ENCODE data around the gene SIGLEC14. TPM values are rescaled to one million over a fixed set of nuclear protein-coding genes. Genes with fewer than 3 reads are reported as not detected.
"Not testable (repeated sequence)": the region's sequence is repeated elsewhere in the genome, so short reads cannot be mapped to it uniquely, and the experiment has no call there.

Gene SIGLEC14, protein sequence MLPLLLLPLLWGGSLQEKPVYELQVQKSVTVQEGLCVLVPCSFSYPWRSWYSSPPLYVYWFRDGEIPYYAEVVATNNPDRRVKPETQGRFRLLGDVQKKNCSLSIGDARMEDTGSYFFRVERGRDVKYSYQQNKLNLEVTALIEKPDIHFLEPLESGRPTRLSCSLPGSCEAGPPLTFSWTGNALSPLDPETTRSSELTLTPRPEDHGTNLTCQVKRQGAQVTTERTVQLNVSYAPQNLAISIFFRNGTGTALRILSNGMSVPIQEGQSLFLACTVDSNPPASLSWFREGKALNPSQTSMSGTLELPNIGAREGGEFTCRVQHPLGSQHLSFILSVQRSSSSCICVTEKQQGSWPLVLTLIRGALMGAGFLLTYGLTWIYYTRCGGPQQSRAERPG
- total RNA-seq (not detected in 2 replicates), polyA plus RNA-seq (not detected in 2 replicates), polyA minus RNA-seq (ENCODE audit: low replicate concordance) (not detected in 2 replicates)
- polyA plus RNA-seq (2012), result not detected in 2 replicates

DNA sequence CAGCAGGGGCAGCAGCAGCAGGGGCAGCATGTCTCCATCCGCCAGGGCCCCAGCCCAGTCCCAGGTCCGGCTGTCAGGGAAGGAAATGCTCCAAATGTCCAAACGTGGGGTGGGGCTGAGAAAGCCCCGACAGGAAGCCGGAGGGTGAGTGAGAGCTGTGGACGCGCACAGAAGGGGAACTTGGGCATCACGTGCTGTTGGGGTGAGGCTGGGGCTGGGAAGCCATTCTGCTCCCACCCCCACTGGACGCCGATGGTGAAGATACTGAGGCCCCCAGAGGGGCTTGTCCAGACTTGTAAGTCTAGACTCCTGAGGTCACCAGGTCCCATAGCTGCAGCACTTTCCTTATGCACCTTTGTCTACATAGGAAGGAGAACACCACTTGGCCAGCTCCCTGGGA is at the start of gene SIGLEC14:
SIGLEC14 (minus strand) TSS at position 96 of the 400 bp plus-strand sequence; CDS start at position 30, 66 bp downstream.
- H3K27ac ChIP-seq (ENCODE audit: insufficient read depth, low read length); H3K4me3 ChIP-seq (replicated peaks in 1 of 4; ENCODE audit: control extremely low read depth in 1 of 4, insufficient read depth in 1 of 4, low read depth in 3 of 4, low read length in 4 of 4); H3K4me2 ChIP-seq (ENCODE audit: extremely low read depth, insufficient read depth, low read length); H2AFZ ChIP-seq (ENCODE audit: low read length); H3K79me2 ChIP-seq (ENCODE audit: control insufficient read depth, insufficient read depth, low read length); DNase-seq (ENCODE audit: low read depth in 2 of 2); H3K36me3 ChIP-seq (ENCODE audit: control insufficient read depth, insufficient read depth, low read length); H3K27me3 ChIP-seq (ENCODE audit: control insufficient read depth, insufficient read depth, low read length); H3K9ac ChIP-seq (ENCODE audit: insufficient read depth, low read length); H3K4me1 ChIP-seq (ENCODE audit: control insufficient read depth, extremely low read depth, insufficient read depth, low read length); H4K20me1 ChIP-seq (ENCODE audit: control insufficient read depth, extremely low read depth, insufficient read depth, low read length); H3K9me3 ChIP-seq (ENCODE audit: control insufficient read depth, insufficient read depth, low read depth, low read length): not testable (repeated sequence)

DNA sequence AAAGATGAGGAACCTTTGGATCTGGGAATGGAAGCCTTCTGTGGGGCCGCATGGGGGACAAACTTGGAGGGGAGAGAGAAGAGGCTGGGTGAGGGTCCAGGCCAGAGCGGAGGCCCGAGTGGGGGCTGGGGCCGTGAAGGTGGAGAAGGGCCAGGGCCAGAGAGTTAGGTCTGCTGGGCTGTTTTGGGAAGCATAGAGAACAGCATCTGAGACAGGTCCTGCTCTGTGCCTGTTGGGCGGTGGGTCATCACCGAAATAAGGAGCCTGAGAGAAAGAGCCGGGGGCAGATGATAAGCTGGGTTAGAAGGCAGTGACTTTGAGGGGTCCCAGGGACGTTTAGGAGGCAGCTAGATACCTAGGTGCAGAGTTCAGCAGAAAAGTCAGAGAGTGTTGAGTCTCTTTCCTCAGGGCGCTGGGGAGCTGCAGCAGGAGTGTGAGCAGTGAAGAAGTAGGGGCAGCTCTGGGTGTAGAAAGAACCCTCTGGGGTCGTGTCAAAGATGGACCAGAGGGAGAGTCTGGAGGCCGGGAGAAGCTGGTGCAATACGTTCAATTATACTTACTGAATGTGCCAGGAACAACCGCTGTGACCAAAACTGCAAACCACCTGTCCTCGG is 49.2 kb upstream of the SIGLEC14 start:
- Histone ChIP-seq H3K27ac (ENCODE audit: insufficient read depth, low read length) (no peak overlapping the region), H3K9ac (ENCODE audit: insufficient read depth, low read length) (no peak overlapping the region), H4K20me1 (ENCODE audit: control insufficient read depth, extremely low read depth, insufficient read depth, low read length) (no peaks in the 10 kb centered on the region), H3K4me3 (replicated peaks in 1 of 4; ENCODE audit: control extremely low read depth in 1 of 4, insufficient read depth in 1 of 4, low read depth in 3 of 4, low read length in 4 of 4) (no peak overlapping the region), H3K4me1 (ENCODE audit: control insufficient read depth, extremely low read depth, insufficient read depth, low read length) (peaks cover 5% of the 10 kb centered on the region), H3K9me3 (ENCODE audit: control insufficient read depth, insufficient read depth, low read depth, low read length) (no peaks in the 10 kb centered on the region), H3K36me3 (ENCODE audit: control insufficient read depth, insufficient read depth, low read length) (peaks cover 26% of the 10 kb centered on the region), H3K27me3 (ENCODE audit: control insufficient read depth, insufficient read depth, low read length) (no peaks in the 10 kb centered on the region), H3K4me2 (ENCODE audit: extremely low read depth, insufficient read depth, low read length) (no peak overlapping the region), H3K79me2 (ENCODE audit: control insufficient read depth, insufficient read depth, low read length) (peaks cover 58% of the 10 kb centered on the region), H2AFZ (ENCODE audit: low read length) (no peak overlapping the region)
- no peak for TF ChIP-seq EZH2 (IDR thresholded peaks at IDR 0.05; ENCODE audit: low read length, missing control alignments)
- TF ChIP-seq, protein P1, sequence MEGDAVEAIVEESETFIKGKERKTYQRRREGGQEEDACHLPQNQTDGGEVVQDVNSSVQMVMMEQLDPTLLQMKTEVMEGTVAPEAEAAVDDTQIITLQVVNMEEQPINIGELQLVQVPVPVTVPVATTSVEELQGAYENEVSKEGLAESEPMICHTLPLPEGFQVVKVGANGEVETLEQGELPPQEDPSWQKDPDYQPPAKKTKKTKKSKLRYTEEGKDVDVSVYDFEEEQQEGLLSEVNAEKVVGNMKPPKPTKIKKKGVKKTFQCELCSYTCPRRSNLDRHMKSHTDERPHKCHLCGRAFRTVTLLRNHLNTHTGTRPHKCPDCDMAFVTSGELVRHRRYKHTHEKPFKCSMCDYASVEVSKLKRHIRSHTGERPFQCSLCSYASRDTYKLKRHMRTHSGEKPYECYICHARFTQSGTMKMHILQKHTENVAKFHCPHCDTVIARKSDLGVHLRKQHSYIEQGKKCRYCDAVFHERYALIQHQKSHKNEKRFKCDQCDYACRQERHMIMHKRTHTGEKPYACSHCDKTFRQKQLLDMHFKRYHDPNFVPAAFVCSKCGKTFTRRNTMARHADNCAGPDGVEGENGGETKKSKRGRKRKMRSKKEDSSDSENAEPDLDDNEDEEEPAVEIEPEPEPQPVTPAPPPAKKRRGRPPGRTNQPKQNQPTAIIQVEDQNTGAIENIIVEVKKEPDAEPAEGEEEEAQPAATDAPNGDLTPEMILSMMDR (conservative IDR thresholded peaks at IDR 0.05 in 1 of 2, IDR thresholded peaks at IDR 0.05 in 1 of 2; ENCODE audit: low read depth in 1 of 2, low read length in 2 of 2), result no peak
- DNase-seq (ENCODE audit: low read depth in 2 of 2), result no peak

DNA sequence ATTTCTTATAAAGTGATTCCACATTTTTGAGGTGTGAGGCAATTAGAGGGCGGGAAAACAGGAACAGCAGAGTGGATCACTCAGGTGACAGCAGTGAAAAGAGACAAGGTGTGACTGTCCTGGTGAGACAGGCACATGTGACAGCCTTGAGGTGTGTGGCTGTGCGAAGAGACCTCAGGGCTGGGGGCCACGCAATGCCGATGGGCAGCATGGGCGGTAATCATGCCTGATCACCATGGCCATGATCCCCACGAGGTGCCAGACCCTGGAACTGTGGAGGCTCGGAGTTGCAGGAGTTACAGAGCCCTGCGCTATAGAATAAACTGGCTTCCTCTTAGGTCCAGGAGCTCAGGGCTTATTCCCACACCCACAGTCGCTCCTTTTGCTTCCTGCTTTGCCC is 48.5 kb upstream of the SIGLEC14 start:
- DNase-seq (ENCODE audit: low read depth in 2 of 2), result no peak
- H4K20me1 ChIP-seq (ENCODE audit: control insufficient read depth, extremely low read depth, insufficient read depth, low read length), result no peaks in the 10 kb centered on the region

More for the DNA sequence above, 48.5 kb upstream of the SIGLEC14 start:
- H3K9me3 ChIP-seq (ENCODE audit: control insufficient read depth, insufficient read depth, low read depth, low read length), result no peaks in the 10 kb centered on the region
- H3K27ac ChIP-seq (ENCODE audit: insufficient read depth, low read length), result no peak overlapping the region
- peaks cover 65% of the 10 kb centered on the region for H3K79me2 ChIP-seq (ENCODE audit: control insufficient read depth, insufficient read depth, low read length)
- TF ChIP-seq, protein P1 (conservative IDR thresholded peaks at IDR 0.05 in 1 of 2, IDR thresholded peaks at IDR 0.05 in 1 of 2; ENCODE audit: low read depth in 1 of 2, low read length in 2 of 2), result no peak
- no peak for TF ChIP-seq EZH2 (IDR thresholded peaks at IDR 0.05; ENCODE audit: low read length, missing control alignments)
- H3K27me3 ChIP-seq (ENCODE audit: control insufficient read depth, insufficient read depth, low read length), result no peaks in the 10 kb centered on the region
- no peak overlapping the region for H3K4me3 ChIP-seq (replicated peaks in 1 of 4; ENCODE audit: control extremely low read depth in 1 of 4, insufficient read depth in 1 of 4, low read depth in 3 of 4, low read length in 4 of 4)
- H3K9ac ChIP-seq (ENCODE audit: insufficient read depth, low read length), result no peak overlapping the region
- peaks cover 5% of the 10 kb centered on the region for H3K4me1 ChIP-seq (ENCODE audit: control insufficient read depth, extremely low read depth, insufficient read depth, low read length)
- peaks cover 26% of the 10 kb centered on the region for H3K36me3 ChIP-seq (ENCODE audit: control insufficient read depth, insufficient read depth, low read length)
- no peak overlapping the region for H3K4me2 ChIP-seq (ENCODE audit: extremely low read depth, insufficient read depth, low read length)
- H2AFZ ChIP-seq (ENCODE audit: low read length), result no peak overlapping the region
